GM12878 (cell line): Measurements from ENCODE around the gene BRF1. TPM values are rescaled to one million over a fixed set of nuclear protein-coding genes. Genes with fewer than 3 reads are reported as not detected.

Experiments
- ATAC-seq: fragments of 200-7000 bp; cut with Tn5 transposase; 3 replicates; pipeline ENCODE4 v1.9.1; 2020; ENCODE audit warnings: mild to moderate bottlenecking, moderate library complexity
- BruUV-seq: library from RNA; stranded (reverse); fragments of 400-500 nt; replicated peaks from 2 replicates; lab custom pipeline; 2021; lab: Mats Ljungman, UMichigan
- CTCF ChIA-PET: fragments of 300-600 bp; sonication (Branson Sonifier 250); formaldehyde crosslinking; extraction: SDS; loops from one replicate; lab custom pipeline; 2021; ENCODE audit warnings: inconsistent platforms; lab: Yijun Ruan, JAX
- POLR2A ChIA-PET: fragments of 350-600 bp; formaldehyde crosslinking; extraction: SDS; loops from one replicate; lab custom pipeline; 2021; ENCODE audit warnings: inconsistent platforms; lab: Charles Lee
- RAD21 ChIA-PET: fragments of 300-600 bp; sonication (Branson Sonifier 250); formaldehyde crosslinking; loops from one replicate; lab custom pipeline; 2023; ENCODE audit warnings: antibody characterized with exemption; ENCODE audit not compliant: unreplicated experiment; lab: Charles Lee
- SMC1A ChIA-PET: fragments of 300-600 bp; sonication (Branson Sonifier 250); formaldehyde crosslinking; loops from one replicate; lab custom pipeline; 2023; ENCODE audit not compliant: unreplicated experiment, uncharacterized antibody; lab: Charles Lee
- DNase-seq: peaks from one replicate; pipeline ENCODE4 v3.0.0-alpha.2; 2011; ENCODE audit warnings: low read depth, low spot score
- FAIRE-seq: peaks from 3 replicates; lab custom pipeline; 2011; peaks lifted over from hg19 to GRCh38; lab: Jason Lieb, UNC
- H2AFZ ChIP-seq: 2 replicates; pipeline ENCODE4 v1.6.0; 2011; ENCODE audit warnings: low read depth, low read length, control low read depth; ENCODE audit not compliant: control insufficient read depth
- H3K27ac ChIP-seq: 2 replicates; pipeline ENCODE4 v1.5.1; 2011; ENCODE audit warnings: control low read depth; ENCODE audit not compliant: control insufficient read depth, insufficient read depth
- H3K27me3 ChIP-seq, 2 experiments: replicated peaks in 1 of 2; 2 replicates each; pipeline versions ENCODE4 v1.6.0 to v1.6.1; 2011; ENCODE audit warnings: low read length in 1 of 2; ENCODE audit not compliant: control insufficient read depth in 2 of 2, insufficient read depth in 2 of 2
- H3K36me3 ChIP-seq, 2 experiments: 2 replicates each; pipeline ENCODE4 v1.5.1; 2011; ENCODE audit warnings: low read length in 1 of 2; ENCODE audit not compliant: control insufficient read depth in 2 of 2, insufficient read depth in 2 of 2
- H3K4me1 ChIP-seq: 2 replicates; pipeline ENCODE4 v1.6.1; 2011; ENCODE audit warnings: mild to moderate bottlenecking, low read length, moderate library complexity, mixed read lengths; ENCODE audit not compliant: control insufficient read depth, insufficient read depth
- H3K4me2 ChIP-seq: 2 replicates; pipeline ENCODE4 v1.6.0; 2011; ENCODE audit warnings: control low read depth; ENCODE audit not compliant: control insufficient read depth, insufficient read depth
- H3K4me3 ChIP-seq: fragments of 200-600 bp; sonication (generic); 2 replicates; pipeline ENCODE4 v1.5.1; 2016
- H3K79me2 ChIP-seq: 2 replicates; pipeline ENCODE4 v1.6.0; 2011; ENCODE audit warnings: low read length; ENCODE audit not compliant: control insufficient read depth, insufficient read depth
- H3K9ac ChIP-seq: 2 replicates; pipeline ENCODE4 v1.8.0; 2011; ENCODE audit warnings: low read length, control low read depth, mixed read lengths; ENCODE audit not compliant: control insufficient read depth, insufficient read depth
- H3K9me3 ChIP-seq: replicated peaks from 3 replicates; pipeline ENCODE4 v1.5.1; 2011; ENCODE audit warnings: mild to moderate bottlenecking, low read length; ENCODE audit not compliant: control insufficient read depth, insufficient read depth
- H4K20me1 ChIP-seq: 2 replicates; pipeline ENCODE4 v1.6.0; 2011; ENCODE audit not compliant: control insufficient read depth, insufficient read depth
- BRCA1 ChIP-seq: IDR thresholded peaks from 2 replicates; pipeline ENCODE4 v1.6.1; 2011; ENCODE audit warnings: low read depth, low read length, improper control_type of control experiment
- CBX3 ChIP-seq: fragments of 200-600 bp; sonication (generic); IDR thresholded peaks from 2 replicates; pipeline ENCODE4 v1.6.1; 2016; ENCODE audit warnings: low read depth, borderline replicate concordance
- CHD4 ChIP-seq: fragments of 200-600 bp; sonication (generic); IDR thresholded peaks from 2 replicates; pipeline ENCODE4 v1.6.1; 2016; ENCODE audit warnings: mild to moderate bottlenecking
- FOS ChIP-seq: IDR thresholded peaks from 3 replicates; pipeline ENCODE4 v1.6.1; 2011; ENCODE audit warnings: borderline replicate concordance; ENCODE audit not compliant: insufficient read length; ENCODE audit errors: extremely low read depth
- STAT1 ChIP-seq: fragments of 450-650 bp; conservative IDR thresholded peaks from 2 replicates; pipeline ENCODE4 v1.6.1; 2014; ENCODE audit warnings: antibody characterized with exemption, mild to moderate bottlenecking
- SUPT20H ChIP-seq: IDR thresholded peaks from 2 replicates; pipeline ENCODE4 v1.6.1; 2011; ENCODE audit warnings: low read depth, mild to moderate bottlenecking, low read length, moderate library complexity, borderline replicate concordance; ENCODE audit not compliant: control insufficient read depth
- SUZ12 ChIP-seq: fragments of 200-600 bp; sonication (generic); IDR thresholded peaks from one replicate; pipeline ENCODE4 v1.6.1; 2018; ENCODE audit warnings: antibody characterized with exemption, mild to moderate bottlenecking; ENCODE audit not compliant: unreplicated experiment
- WGBS: methylation state at CpG from one replicate; pipeline ENCODE4 v1.1.6; 2016; ENCODE audit warnings: low lambda C conversion rate; ENCODE audit not compliant: insufficient replicate concordance, insufficient coverage; ENCODE audit errors: missing lambda C conversion rate; 5-methylcytosine and 5-hydroxymethylcytosine counted together
- in situ Hi-C: fragments of 300-500 bp; cut with MboI; formaldehyde crosslinking; loops from 9 replicates; pipeline ENCODE4 v1.14.3; 2018; ENCODE audit warnings: mixed read lengths
- intact Hi-C: fragments of 100-400 bp; cut with micrococcal nuclease; formaldehyde crosslinking; loops from one replicate; pipeline ENCODE4 v1.14.2; 2022; ENCODE audit not compliant: unreplicated experiment
- polyA plus RNA-seq, 11 experiments: library from polyadenylated mRNA; depleted of rRNA in 4 of 11; unstranded in 6 of 11; stranded (reverse) in 5 of 11; fragments of >200 nt; fragmentation: Nextera tagmentation in 4 of 11; fragmentation: Illumina TruSeq in 1 of 11; extraction: Ambion mirVana in 4 of 11; extraction: Trizol in 1 of 11; gene quantifications; 1 replicate in 1 of 11; 2 replicates in 10 of 11; pipeline versions ENCODE4 v1.2.1 to v1.2.3, GENCODE V29; 2011 to 2016; ENCODE audit warnings: inconsistent platforms in 2 of 11, missing spikeins in 2 of 11, low read depth in 1 of 11
- total RNA-seq, 4 experiments: library from RNA; depleted of rRNA in 3 of 4; stranded (reverse); fragments of >200 nt in 3 of 4; fragmentation: Illumina TruSeq in 1 of 4; extraction: Trizol in 1 of 4; gene quantifications; 2 replicates each; pipeline versions ENCODE4 v1.2.1 to v1.2.3, GENCODE V29; 2013 to 2021
- TF ChIP-seq, protein P1 (sequence below): IDR thresholded peaks from 2 replicates; pipeline ENCODE4 v1.6.1; 2011; ENCODE audit warnings: borderline replicate concordance, low read depth, mild to moderate bottlenecking, moderate library complexity, low read length; ENCODE audit not compliant: insufficient read depth, poor library complexity, severe bottlenecking
- TF ChIP-seq, protein P2 (sequence below): fragments of 450-650 bp; IDR thresholded peaks from 2 replicates; pipeline ENCODE4 v1.6.1; 2017; ENCODE audit warnings: borderline replicate concordance

The BRF1 gene
- total and polyA plus RNA-seq, 10 of the 15 experiments (the other 5 are each of a cell fraction or from before 2014, with no cell fraction given): 0.21 to 33.5 (median 10.7) TPM

DNA sequence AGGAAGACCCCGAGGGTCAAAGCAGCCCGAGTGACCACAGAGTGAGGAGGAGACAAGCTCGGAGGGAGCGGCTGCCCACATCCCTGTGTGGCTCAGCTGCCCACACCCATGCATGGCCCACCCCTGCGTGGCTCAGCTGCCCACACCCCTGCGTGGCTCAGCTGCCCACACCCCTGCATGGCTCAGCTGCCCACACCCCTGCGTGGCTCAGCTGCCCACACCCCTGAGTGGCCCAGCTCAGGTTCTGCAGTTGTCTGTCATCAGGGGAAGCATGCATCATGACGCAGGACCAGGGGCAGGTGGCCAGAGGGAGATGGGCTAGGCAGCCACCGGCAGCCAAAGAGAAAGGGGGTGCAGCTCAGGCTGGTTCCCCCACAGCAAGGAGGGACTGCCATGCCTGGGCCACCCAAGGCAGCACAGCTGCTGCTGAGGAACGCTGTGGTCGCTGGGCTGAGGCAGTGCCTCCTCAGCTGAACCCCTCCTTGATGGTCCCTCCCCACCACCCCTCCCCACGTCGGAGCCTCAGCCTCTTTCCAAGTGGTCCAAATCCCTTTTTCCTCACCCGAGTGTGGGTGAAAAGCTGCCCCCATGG lies 86.4 kb downstream of the BRF1 start:
- Histone ChIP-seq H3K27ac (no peak overlapping the region), H3K9me3 (no peaks in the 10 kb centered on the region), H3K79me2 (no peaks in the 10 kb centered on the region), H2AFZ (no peak overlapping the region), H3K36me3 (peaks cover 0 to 28% of the 10 kb centered on the region in 2 experiments; a peak in 2 of 4 replicates), H3K4me3 (no peak overlapping the region), H3K27me3 (no peaks in the 10 kb centered on the region), H3K4me1 (no peaks in the 10 kb centered on the region), H4K20me1 (no peaks in the 10 kb centered on the region), H3K4me2 (no peak overlapping the region)
- BruUV-seq: no TSS peak
- SMC1A ChIA-PET: no interaction called here
- no peak for DNase-seq
- intact Hi-C loops (no loop called here), in situ Hi-C loops (no loop called here)
- FAIRE-seq: no peak
- RAD21 ChIA-PET: no interaction called here
- WGBS: 84% methylated on average over 14 of the region's 14 CpGs
- ATAC-seq: no peak
- TF ChIP-seq SUZ12: no peak
- TF ChIP-seq SUPT20H: no peak
- TF ChIP-seq, protein P1, sequence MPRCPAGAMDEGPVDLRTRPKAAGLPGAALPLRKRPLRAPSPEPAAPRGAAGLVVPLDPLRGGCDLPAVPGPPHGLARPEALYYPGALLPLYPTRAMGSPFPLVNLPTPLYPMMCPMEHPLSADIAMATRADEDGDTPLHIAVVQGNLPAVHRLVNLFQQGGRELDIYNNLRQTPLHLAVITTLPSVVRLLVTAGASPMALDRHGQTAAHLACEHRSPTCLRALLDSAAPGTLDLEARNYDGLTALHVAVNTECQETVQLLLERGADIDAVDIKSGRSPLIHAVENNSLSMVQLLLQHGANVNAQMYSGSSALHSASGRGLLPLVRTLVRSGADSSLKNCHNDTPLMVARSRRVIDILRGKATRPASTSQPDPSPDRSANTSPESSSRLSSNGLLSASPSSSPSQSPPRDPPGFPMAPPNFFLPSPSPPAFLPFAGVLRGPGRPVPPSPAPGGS: no peak
- TF ChIP-seq CHD4: no peak
- TF ChIP-seq BRCA1: no peak
- TF ChIP-seq CBX3: no peak
- TF ChIP-seq, all 136 proteins: peak for 0
- CTCF ChIA-PET: no interaction called here
- POLR2A ChIA-PET: no interaction called here
- no peak overlapping the region for H3K9ac ChIP-seq

DNA sequence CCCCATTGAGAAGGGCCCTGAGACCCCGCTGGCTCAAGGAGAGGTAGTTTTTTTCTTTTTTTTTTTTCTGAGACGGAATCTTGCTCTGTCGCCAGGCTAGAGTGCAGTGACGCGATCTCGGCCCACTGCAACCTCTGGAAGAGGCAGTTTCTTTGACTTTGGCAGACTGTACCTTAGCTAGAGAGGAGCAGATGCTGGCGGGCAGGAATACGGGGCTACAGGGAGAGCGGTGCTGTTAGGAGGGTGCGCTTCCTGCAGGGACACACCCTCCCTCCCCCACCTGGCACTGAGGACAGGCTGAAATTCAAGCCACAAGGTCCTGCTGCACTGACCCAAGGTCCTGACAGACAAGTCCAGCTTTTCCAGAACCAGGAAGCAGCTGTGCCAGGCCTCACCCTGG lies 87.4 kb downstream of the BRF1 start:
- Histone ChIP-seq H3K4me1 (no peaks in the 10 kb centered on the region), H3K9ac (no peak overlapping the region), H4K20me1 (no peaks in the 10 kb centered on the region), H3K4me3 (no peak overlapping the region), H2AFZ (no peak overlapping the region), H3K27ac (no peak overlapping the region), H3K9me3 (no peaks in the 10 kb centered on the region), H3K36me3 (peaks cover 0 to 20% of the 10 kb centered on the region in 2 experiments; a peak in 2 of 4 replicates), H3K79me2 (no peaks in the 10 kb centered on the region), H3K4me2 (no peak overlapping the region), H3K27me3 (no peaks in the 10 kb centered on the region)
- ATAC-seq (no peak), DNase-seq (no peak), FAIRE-seq (no peak)
- RAD21 ChIA-PET: no interaction called here
- CTCF ChIA-PET: no interaction called here
- no peak for TF ChIP-seq STAT1
- TF ChIP-seq, protein P2, sequence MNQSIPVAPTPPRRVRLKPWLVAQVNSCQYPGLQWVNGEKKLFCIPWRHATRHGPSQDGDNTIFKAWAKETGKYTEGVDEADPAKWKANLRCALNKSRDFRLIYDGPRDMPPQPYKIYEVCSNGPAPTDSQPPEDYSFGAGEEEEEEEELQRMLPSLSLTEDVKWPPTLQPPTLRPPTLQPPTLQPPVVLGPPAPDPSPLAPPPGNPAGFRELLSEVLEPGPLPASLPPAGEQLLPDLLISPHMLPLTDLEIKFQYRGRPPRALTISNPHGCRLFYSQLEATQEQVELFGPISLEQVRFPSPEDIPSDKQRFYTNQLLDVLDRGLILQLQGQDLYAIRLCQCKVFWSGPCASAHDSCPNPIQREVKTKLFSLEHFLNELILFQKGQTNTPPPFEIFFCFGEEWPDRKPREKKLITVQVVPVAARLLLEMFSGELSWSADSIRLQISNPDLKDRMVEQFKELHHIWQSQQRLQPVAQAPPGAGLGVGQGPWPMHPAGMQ: no peak
- TF ChIP-seq FOS: no peak
- POLR2A ChIA-PET: no interaction called here
- WGBS: 92% methylated on average over 9 of the region's 10 CpGs
- in situ Hi-C loops: no loop called here
- SMC1A ChIA-PET: no interaction called here
- intact Hi-C loops: no loop called here
- BruUV-seq: no TSS peak
